Measurements from ENCODE around the gene OR1N2. TPM values are rescaled to one million over a fixed set of nuclear protein-coding genes. Genes with fewer than 3 reads are reported as not detected.

Gene OR1N2
- total RNA-seq, 1 experiment from 2014 or later: not detected

Other genes starting within 250 kb of the OR1N2 start
- not detected in 2 replicates for gene PTGS1, start 182.1 kb upstream of the OR1N2 start, total RNA-seq (2021)
- gene OR1J1, start 75.2 kb upstream of the OR1N2 start, total RNA-seq (2021): not detected in 2 replicates
- gene OR1J2, start 42.3 kb upstream of the OR1N2 start, total RNA-seq (2021): not detected in 2 replicates
- not detected in 2 replicates for gene OR1J4, start 34.0 kb upstream of the OR1N2 start, total RNA-seq (2021)
- gene OR1N1, start 25.8 kb upstream of the OR1N2 start, total RNA-seq (2021): not detected in 2 replicates
- not detected in 2 replicates for gene OR1L8, start 30.3 kb downstream of the OR1N2 start, total RNA-seq (2021)
- gene OR1Q1, start 61.6 kb downstream of the OR1N2 start, total RNA-seq (2021): not detected in 2 replicates
- not detected in 2 replicates for gene OR1B1, start 104.5 kb downstream of the OR1N2 start, total RNA-seq (2021)
- not detected in 2 replicates for gene OR1L1, start 108.6 kb downstream of the OR1N2 start, total RNA-seq (2021)
- not detected in 2 replicates for gene OR1L3, start 122.0 kb downstream of the OR1N2 start, total RNA-seq (2021)
- not detected in 2 replicates for gene OR1L4, start 170.9 kb downstream of the OR1N2 start, total RNA-seq (2021)
- not detected in 2 replicates for gene OR1L6, start 189.2 kb downstream of the OR1N2 start, total RNA-seq (2021)
- not detected in 2 replicates for gene OR5C1, start 235.8 kb downstream of the OR1N2 start, total RNA-seq (2021)
- gene OR1K1, start 247.0 kb downstream of the OR1N2 start, total RNA-seq (2021): not detected in 2 replicates

All from A673 (cell line).